ENCODE data around the gene RBM15B. TPM values are rescaled to one million over a fixed set of nuclear protein-coding genes. Genes with fewer than 3 reads are reported as not detected.
"Not testable (repeated sequence)": the region's sequence is repeated elsewhere in the genome, so short reads cannot be mapped to it uniquely, and the experiment has no call there.

Gene RBM15B
- total RNA-seq, 4 donors from 2014 or later: 23.1 to 34.6 (median 27.4) TPM

DNA sequence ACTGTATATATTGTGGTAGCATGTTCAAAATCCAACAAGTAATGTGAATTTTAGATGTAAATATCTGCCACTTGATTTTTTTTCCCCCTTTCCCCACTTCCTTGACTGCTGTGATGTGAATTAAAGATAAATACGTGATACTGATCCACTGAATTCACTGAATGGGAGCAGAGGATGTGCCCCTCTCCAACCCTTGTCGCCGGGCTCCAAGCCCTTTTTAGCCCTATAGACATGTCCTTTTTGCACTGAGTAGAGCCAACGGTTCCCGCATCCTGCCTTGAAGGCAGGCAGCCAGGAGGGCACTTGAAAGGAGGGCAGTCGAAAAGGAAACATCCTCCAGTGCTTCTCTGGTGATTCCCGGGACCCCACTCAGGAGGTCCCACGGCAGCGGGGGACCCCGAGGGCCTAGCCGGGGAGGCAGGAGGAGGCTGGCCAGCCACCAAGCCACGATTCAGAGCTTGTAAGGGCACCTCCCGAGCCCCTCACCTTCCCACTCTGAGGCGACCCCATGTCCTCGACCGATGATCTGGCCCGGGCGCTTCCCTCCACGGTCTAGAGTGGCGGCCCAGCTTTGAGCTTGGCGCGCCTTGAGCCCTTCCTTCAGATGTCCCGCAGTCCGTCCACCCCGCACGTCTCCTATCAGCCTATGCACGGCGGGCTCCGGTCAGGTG is 6.9 kb upstream of the RBM15B start:
- H3K4me3 ChIP-seq: peak overlapping the region; percentile 61 to 92 (median 81)
- no peak for TF ChIP-seq POLR2A (IDR thresholded peaks at IDR 0.05)
- TF ChIP-seq, protein P1, sequence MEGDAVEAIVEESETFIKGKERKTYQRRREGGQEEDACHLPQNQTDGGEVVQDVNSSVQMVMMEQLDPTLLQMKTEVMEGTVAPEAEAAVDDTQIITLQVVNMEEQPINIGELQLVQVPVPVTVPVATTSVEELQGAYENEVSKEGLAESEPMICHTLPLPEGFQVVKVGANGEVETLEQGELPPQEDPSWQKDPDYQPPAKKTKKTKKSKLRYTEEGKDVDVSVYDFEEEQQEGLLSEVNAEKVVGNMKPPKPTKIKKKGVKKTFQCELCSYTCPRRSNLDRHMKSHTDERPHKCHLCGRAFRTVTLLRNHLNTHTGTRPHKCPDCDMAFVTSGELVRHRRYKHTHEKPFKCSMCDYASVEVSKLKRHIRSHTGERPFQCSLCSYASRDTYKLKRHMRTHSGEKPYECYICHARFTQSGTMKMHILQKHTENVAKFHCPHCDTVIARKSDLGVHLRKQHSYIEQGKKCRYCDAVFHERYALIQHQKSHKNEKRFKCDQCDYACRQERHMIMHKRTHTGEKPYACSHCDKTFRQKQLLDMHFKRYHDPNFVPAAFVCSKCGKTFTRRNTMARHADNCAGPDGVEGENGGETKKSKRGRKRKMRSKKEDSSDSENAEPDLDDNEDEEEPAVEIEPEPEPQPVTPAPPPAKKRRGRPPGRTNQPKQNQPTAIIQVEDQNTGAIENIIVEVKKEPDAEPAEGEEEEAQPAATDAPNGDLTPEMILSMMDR (IDR thresholded peaks at IDR 0.05): no peak
- no peaks in the 10 kb centered on the region for H3K9me3 ChIP-seq
- H3K27me3 ChIP-seq: no peaks in the 10 kb centered on the region
- peaks cover 0 to 14% (median 0%) of the 10 kb centered on the region in 3 donors for H3K36me3 ChIP-seq
- H3K4me1 ChIP-seq: peaks cover 0 to 38% (median 6%) of the 10 kb centered on the region in 4 donors
- H3K27ac ChIP-seq: peak overlapping the region; percentile 87 to 94 (median 88)
- no peak for DNase-seq

DNA sequence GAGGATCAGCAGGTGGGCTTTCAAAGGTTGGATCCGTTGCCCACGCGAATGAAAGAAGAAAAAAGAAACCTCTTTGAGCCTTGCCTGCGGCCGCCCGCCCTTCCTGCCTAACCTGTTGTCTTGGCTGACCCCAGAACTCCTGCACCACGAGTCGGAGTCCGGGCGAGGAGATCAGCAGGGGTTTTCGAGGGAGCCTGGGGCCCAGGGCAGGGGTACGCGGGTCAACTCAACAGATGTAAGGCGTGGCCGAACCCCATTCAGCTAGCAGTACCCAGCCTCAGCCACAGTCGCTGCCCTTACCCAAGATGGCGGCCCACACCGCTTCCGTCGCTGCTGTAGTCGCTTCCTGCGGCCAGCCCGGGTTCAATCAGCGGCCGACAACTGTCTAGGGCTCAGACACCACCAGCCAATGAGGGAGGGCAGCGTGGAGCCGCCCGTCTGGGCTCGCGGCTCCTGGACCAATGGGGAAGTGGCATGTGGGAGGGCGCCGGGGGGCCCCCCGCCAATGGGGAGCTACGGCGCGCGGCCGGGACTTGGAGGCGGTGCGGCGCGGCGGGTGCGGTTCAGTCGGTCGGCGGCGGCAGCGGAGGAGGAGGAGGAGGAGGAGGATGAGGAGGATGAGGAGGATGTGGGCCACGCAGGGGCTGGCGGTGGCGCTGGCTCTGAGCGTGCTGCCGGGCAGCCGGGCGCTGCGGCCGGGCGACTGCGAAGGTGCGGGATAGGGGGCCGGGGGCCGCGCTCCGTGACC is 6.2 kb upstream of the RBM15B start, which contains the start of gene MANF:
Gene MANF (plus strand): TSS at position 566 of the 748 bp plus-strand sequence. CDS start 52 bp downstream, at position 618.
- no peaks in the 10 kb centered on the region for H3K9me3 ChIP-seq
- H3K27ac ChIP-seq: peak within 1 kb of the TSS; percentile 87 to 94 (median 88)
- peak within 1 kb of the TSS; percentile 61 to 92 (median 81) for H3K4me3 ChIP-seq
- peak; percentile 98 to 99 (median 99) for DNase-seq
- peak; percentile 76 to 91 for TF ChIP-seq POLR2A (IDR thresholded peaks at IDR 0.05)
- TF ChIP-seq, protein P1 (IDR thresholded peaks at IDR 0.05): peak in 3 of 6 experiments; percentile 32 to 46 (median 41)
- H3K4me1 ChIP-seq: peaks cover 0 to 43% (median 6%) of the 10 kb centered on the region in 4 donors
- H3K36me3 ChIP-seq: peaks cover 0 to 14% (median 0%) of the 10 kb centered on the region in 3 donors
- no peaks in the 10 kb centered on the region for H3K27me3 ChIP-seq

DNA sequence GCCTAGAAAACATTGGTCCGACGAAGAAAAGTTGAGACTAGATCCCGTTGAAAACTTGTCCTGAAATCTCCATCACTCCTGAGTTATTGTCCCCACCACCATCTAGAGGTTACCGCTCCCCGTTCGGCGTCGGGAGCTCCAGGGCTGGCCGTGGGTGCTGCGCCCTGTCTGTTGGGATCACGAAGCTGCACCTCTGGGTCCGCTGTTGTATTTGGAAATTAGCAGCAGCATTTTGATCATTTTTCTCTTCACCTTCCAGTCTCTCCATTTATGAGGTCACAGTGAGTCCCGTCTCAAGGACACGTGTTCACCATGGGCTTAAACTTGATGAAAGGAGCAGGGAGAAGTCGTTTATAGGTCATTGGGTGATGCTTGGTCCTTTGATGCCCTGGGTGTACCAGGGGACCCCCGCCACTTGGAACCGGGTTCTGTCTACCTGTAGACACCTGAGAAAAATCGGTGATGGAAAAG is 5.4 kb upstream of the RBM15B start:
- Histone ChIP-seq H3K4me1 (peaks cover 0 to 51% (median 10%) of the 10 kb centered on the region in 4 donors), H3K9me3 (no peaks in the 10 kb centered on the region), H3K36me3 (peaks cover 0 to 14% (median 0%) of the 10 kb centered on the region in 3 donors), H3K4me3 (peak overlapping the region; percentile 61 to 92 (median 81)), H3K27me3 (no peaks in the 10 kb centered on the region), H3K27ac (peak overlapping the region; percentile 87 to 94 (median 88))
- DNase-seq: peak in 1 of 3 donors; percentile 56
- TF ChIP-seq POLR2A (IDR thresholded peaks at IDR 0.05): no peak
- TF ChIP-seq, protein P1 (IDR thresholded peaks at IDR 0.05): no peak

DNA sequence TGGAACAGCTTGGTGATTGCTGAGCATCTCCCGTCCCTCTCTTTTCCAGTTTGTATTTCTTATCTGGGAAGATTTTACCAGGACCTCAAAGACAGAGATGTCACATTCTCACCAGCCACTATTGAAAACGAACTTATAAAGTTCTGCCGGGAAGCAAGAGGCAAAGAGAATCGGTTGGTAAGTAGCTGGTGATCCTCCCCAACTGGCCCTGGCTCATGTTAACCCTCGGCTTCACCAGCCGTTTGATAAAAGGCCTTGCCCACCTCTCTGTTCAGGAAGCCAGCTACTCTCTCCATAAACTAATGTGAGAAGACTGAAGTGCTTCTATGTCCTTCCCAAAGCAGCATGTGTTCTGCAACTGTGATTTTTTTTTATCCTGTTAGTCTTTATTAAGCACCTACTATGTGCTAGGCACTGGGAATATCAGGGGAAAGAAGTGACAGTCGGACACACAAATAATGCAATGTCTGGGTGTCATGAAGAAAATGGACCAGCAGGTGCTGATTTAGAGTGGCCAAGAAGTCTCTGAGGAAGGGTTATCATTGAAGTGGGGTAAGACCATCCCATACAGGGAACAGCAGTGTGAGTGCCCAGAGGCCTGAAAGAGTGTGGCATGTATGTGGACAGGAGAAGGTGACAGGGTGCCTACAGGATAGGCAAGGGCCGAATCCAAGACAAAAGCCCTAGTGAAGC is 4.8 kb upstream of the RBM15B start:
- Histone ChIP-seq H3K9me3 (no peaks in the 10 kb centered on the region), H3K4me1 (peaks cover 0 to 53% (median 12%) of the 10 kb centered on the region in 4 donors), H3K36me3 (peaks cover 0 to 14% (median 0%) of the 10 kb centered on the region in 3 donors), H3K27me3 (no peaks in the 10 kb centered on the region), H3K27ac (peak overlapping the region; percentile 87 to 94 (median 88)), H3K4me3 (peak overlapping the region in 3 of 4 donors; percentile 77 to 92 (median 85))
- TF ChIP-seq, protein P1 (IDR thresholded peaks at IDR 0.05): peak in 1 of 6 experiments; percentile 4
- TF ChIP-seq POLR2A (IDR thresholded peaks at IDR 0.05): no peak
- no peak for DNase-seq

DNA sequence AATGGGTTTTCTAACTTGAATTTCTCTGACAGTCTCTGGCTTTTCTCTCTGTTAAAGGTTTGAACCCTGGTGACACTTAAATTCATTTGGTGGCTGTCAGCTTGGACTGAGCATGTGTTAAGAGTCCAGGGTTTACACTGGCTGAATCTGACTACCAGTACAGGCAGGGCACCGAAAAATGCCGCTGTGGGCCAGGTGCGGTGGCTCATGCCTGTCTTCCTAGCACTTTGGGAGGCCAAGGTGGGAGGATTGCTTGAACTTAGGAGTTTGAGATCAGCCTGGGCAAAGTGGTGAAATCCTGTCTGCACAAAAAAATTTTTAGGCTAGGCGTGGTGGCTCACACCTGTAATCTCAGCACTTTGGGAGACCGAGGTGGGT is 4.2 kb upstream of the RBM15B start:
- Histone ChIP-seq H3K9me3 (no peaks in the 10 kb centered on the region), H3K36me3 (peaks cover 0 to 14% (median 0%) of the 10 kb centered on the region in 3 donors), H3K27me3 (no peaks in the 10 kb centered on the region), H3K4me1 (peaks cover 0 to 54% (median 12%) of the 10 kb centered on the region in 4 donors), H3K27ac (peak overlapping the region in 1 of 4 donors; percentile 87), H3K4me3 (peak overlapping the region in 1 of 4 donors; percentile 77)
- DNase-seq: no peak
- TF ChIP-seq, protein P1 (IDR thresholded peaks at IDR 0.05): no peak
- TF ChIP-seq POLR2A (IDR thresholded peaks at IDR 0.05): no peak

DNA sequence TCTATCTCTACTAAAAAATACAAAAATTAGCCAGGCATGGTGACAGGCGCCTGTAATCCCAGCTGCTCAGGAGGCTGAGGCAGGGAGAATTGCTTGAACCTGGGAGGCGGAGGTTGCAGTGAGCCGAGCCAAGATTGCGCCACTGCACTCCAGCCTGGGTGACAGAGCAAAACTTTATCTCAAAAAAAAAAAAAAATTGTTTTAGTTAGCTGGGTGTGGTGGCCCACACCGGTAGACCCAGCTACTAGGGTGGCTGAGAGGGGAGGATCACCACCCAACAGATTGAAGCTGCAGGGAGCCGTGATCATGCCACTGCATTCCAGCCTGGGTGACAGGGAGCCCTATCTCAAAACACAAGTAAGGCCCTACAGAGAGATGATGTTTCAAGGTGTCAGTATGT is 3.8 kb upstream of the RBM15B start:
- not testable (repeated sequence) for DNase-seq, H3K27me3 ChIP-seq, H3K4me3 ChIP-seq, H3K9me3 ChIP-seq
- Histone ChIP-seq H3K4me1 (peaks cover 0 to 59% (median 16%) of the 10 kb centered on the region in 4 donors), H3K27ac (peak overlapping the region in 1 of 4 donors; percentile 87), H3K36me3 (peaks cover 0 to 15% (median 0%) of the 10 kb centered on the region in 3 donors)
